ENCODE data around the gene RNF157.

RNF157 gene

DNA sequence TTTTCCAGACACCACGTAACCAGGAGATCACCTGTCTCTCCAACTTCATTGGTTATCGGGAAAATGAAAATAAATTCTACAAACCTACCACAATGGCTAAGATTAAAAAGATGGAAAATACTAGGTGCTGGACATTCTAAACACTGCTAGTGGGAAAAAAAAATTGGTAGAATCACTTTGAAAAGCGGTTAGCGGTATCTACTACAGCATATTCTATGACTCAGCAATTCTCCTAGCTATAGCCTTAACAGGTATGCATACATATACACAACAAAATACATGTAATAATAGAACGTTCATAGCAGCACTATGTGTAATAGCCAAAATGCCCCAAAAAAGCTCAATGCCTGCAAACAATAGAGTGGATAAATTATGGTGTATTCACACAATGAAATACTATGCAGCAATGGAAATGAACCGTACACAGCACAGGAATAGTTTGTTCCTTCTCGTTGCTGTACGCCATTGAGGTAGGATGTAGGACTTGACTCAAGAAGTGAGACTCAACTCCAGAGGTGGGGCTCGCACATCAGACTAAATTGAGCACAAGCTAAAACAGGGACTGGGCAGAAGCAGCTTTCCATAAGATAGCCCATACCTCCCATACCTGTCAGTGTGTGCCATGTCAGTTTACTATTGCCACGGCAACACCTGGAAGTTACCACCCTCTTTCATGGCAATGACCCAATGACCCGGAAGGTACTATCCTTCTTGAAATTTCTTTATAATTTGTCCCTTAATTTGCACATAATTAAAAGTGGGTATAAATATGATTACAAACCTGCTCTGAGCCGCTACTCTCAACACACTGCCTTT is 44.8 kb downstream of the RNF157 start:
- no peaks in the 10 kb centered on the region for H3K9me3 ChIP-seq
- TF ChIP-seq, protein P1, sequence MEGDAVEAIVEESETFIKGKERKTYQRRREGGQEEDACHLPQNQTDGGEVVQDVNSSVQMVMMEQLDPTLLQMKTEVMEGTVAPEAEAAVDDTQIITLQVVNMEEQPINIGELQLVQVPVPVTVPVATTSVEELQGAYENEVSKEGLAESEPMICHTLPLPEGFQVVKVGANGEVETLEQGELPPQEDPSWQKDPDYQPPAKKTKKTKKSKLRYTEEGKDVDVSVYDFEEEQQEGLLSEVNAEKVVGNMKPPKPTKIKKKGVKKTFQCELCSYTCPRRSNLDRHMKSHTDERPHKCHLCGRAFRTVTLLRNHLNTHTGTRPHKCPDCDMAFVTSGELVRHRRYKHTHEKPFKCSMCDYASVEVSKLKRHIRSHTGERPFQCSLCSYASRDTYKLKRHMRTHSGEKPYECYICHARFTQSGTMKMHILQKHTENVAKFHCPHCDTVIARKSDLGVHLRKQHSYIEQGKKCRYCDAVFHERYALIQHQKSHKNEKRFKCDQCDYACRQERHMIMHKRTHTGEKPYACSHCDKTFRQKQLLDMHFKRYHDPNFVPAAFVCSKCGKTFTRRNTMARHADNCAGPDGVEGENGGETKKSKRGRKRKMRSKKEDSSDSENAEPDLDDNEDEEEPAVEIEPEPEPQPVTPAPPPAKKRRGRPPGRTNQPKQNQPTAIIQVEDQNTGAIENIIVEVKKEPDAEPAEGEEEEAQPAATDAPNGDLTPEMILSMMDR (IDR thresholded peaks at IDR 0.05; ENCODE audit: low read depth, low read length): no peak
- no peak overlapping the region for H3K4me3 ChIP-seq (ENCODE audit: low read depth, low read length)
- H3K27me3 ChIP-seq: no peaks in the 10 kb centered on the region
- peaks cover 12% of the 10 kb centered on the region for H3K4me1 ChIP-seq
- no peaks in the 10 kb centered on the region for H3K36me3 ChIP-seq
- DNase-seq: no peak

DNA sequence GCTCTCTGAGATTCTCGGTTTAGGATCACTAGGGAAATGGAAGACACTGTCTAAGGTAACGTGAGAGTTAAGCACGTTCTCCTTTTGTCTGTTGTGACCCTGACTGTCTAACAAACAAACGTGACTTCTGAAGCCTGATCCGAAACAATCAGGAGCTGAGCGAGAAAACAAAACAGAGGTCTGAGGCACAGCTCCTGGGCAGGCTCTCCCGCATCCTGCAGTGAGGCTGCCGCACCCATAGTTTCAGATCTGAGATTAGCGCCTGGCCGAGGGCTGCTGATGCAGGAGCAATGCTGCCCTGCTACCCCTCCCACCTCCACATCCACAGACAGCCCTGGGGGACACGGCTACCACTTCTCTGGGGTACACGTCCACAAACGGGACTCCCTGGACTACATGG is 46.7 kb downstream of the RNF157 start:
- Histone ChIP-seq H3K27me3 (no peaks in the 10 kb centered on the region), H3K9me3 (no peaks in the 10 kb centered on the region), H3K4me1 (peaks cover 12% of the 10 kb centered on the region), H3K4me3 (ENCODE audit: low read depth, low read length) (peak overlapping the region; percentile 10; the same call in 1 of the 2 replicates), H3K36me3 (no peaks in the 10 kb centered on the region)
- DNase-seq: peak; percentile 43
- TF ChIP-seq, protein P1 (IDR thresholded peaks at IDR 0.05; ENCODE audit: low read depth, low read length): no peak

DNA sequence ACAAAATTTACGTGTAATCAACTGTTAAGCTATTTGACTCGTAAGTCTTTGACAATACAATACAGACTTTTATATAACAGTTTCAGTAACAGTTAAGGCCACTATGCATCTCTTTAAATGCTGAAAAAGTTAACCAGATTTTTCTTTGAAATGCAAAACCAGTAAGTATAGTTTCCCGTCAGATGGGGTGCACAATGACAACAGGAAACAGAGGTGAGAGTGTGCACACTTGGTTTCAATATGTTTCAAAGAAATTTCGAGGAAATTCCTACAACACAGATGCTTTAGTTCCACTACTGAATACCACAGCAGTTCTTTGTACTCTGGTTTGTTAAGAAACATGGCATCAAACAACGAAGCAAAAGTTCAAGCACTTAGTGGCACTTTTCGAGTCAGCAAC is 48.4 kb downstream of the RNF157 start:
- Histone ChIP-seq H3K36me3 (no peaks in the 10 kb centered on the region), H3K9me3 (no peaks in the 10 kb centered on the region), H3K27me3 (no peaks in the 10 kb centered on the region), H3K4me3 (ENCODE audit: low read depth, low read length) (no peak overlapping the region), H3K4me1 (peaks cover 5% of the 10 kb centered on the region)
- DNase-seq: no peak
- TF ChIP-seq, protein P1 (IDR thresholded peaks at IDR 0.05; ENCODE audit: low read depth, low read length): no peak

- H3K4me3 ChIP-seq (ENCODE audit: low read depth, low read length): no peak overlapping the region
- no peaks in the 10 kb centered on the region for H3K36me3 ChIP-seq
- H3K4me1 ChIP-seq: peaks cover 5% of the 10 kb centered on the region
- H3K9me3 ChIP-seq: no peaks in the 10 kb centered on the region
- DNase-seq: no peak
- no peaks in the 10 kb centered on the region for H3K27me3 ChIP-seq
- TF ChIP-seq, protein P1 (IDR thresholded peaks at IDR 0.05; ENCODE audit: low read depth, low read length): no peak
Observed at GRCh38 chr17:76189741-76190140, 50.6 kb downstream of the RNF157 start.

DNA sequence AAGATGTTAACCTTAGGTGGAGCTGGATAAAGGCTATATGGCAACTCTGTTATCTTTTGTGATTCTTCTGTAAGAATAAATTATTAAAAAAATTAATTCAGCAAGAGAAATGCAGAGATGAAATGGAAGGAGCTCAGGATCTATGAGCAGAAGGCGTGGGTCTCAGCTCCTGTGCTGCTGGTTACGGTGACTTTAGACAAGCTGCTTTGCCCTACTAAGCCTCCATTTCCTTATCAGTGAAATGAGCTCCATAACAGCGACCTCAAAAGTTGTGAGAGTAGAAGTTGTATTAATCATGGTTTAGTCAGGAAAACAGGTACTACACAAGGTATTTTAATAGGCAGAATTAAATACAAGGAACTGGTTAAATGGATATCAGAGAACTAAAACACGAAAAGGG is 51.0 kb downstream of the RNF157 start:
- TF ChIP-seq, protein P1 (IDR thresholded peaks at IDR 0.05; ENCODE audit: low read depth, low read length): no peak
- H3K4me1 ChIP-seq: peaks cover 5% of the 10 kb centered on the region
- no peak for DNase-seq
- no peaks in the 10 kb centered on the region for H3K9me3 ChIP-seq
- no peak overlapping the region for H3K4me3 ChIP-seq (ENCODE audit: low read depth, low read length)
- H3K27me3 ChIP-seq: no peaks in the 10 kb centered on the region
- no peaks in the 10 kb centered on the region for H3K36me3 ChIP-seq
